NT2/D1 (cell line): ENCODE measurements around the gene UBR4.
"Not testable (repeated sequence)": the region's sequence is repeated elsewhere in the genome, so short reads cannot be mapped to it uniquely, and the experiment has no call there.

Experiments
- DNase-seq: peaks from one replicate; pipeline ENCODE4 v3.0.0-alpha.2; 2011; ENCODE audit warnings: low read depth, low spot score
- H3K27me3 ChIP-seq: 2 replicates; pipeline ENCODE4 v1.6.0; 2011; ENCODE audit warnings: mild to moderate bottlenecking; ENCODE audit not compliant: insufficient read length, insufficient read depth
- H3K36me3 ChIP-seq: 2 replicates; pipeline ENCODE4 v1.6.1; 2011; ENCODE audit warnings: mild to moderate bottlenecking, low read length, mixed read lengths; ENCODE audit not compliant: insufficient read depth, insufficient read length
- H3K4me1 ChIP-seq: 2 replicates; pipeline ENCODE4 v1.5.1; 2011; ENCODE audit not compliant: insufficient read depth, insufficient read length
- H3K4me3 ChIP-seq: 2 replicates; pipeline ENCODE4 v1.5.1; 2011; ENCODE audit warnings: low read depth; ENCODE audit not compliant: insufficient read length
- H3K9ac ChIP-seq: 2 replicates; pipeline ENCODE4 v1.6.0; 2011; ENCODE audit warnings: low read depth; ENCODE audit not compliant: insufficient read length
- H3K9me3 ChIP-seq: 2 replicates; pipeline ENCODE4 v1.5.1; 2011; ENCODE audit warnings: mild to moderate bottlenecking, low read length; ENCODE audit not compliant: insufficient read depth
- SUZ12 ChIP-seq: IDR thresholded peaks from 2 replicates; pipeline ENCODE4 v1.6.1; 2011; ENCODE audit not compliant: insufficient read length, insufficient read depth; ENCODE audit errors: extremely low read depth
- YY1 ChIP-seq: IDR thresholded peaks from 2 replicates; pipeline ENCODE4 v1.6.1; 2011; ENCODE audit not compliant: insufficient read length, insufficient read depth
- ZNF274 ChIP-seq: IDR thresholded peaks from 2 replicates; pipeline ENCODE4 v1.6.1; 2011; ENCODE audit warnings: mild to moderate bottlenecking, low read depth, low read length

UBR4 gene

DNA sequence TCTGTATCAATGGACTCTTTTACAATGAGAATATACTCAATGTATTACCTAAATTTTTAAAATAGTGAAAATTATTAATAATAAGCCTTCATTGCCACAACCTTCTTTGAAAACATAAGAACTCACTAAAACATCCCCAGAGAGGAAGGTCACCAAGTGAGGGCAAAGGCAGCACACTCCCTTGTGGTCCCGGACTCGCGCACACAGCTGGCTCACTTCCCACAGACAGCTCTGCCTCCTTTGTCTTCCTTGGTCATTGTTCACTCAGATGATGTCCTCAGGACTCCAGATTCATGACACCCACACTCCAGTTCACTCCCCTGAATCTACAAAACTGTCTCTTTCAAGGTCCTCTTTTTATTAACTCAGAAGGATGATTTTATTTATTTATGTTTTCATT lies 19.2 kb upstream of the UBR4 start:
- H3K36me3 ChIP-seq, result peaks cover 83% of the 10 kb centered on the region
- no peaks in the 10 kb centered on the region for H3K4me1 ChIP-seq
- no peak overlapping the region for H3K9ac ChIP-seq
- no peak for TF ChIP-seq YY1
- no peak for TF ChIP-seq SUZ12
- no peak for TF ChIP-seq ZNF274
- no peaks in the 10 kb centered on the region for H3K27me3 ChIP-seq
- no peak overlapping the region for H3K4me3 ChIP-seq
- no peak for DNase-seq
- no peaks in the 10 kb centered on the region for H3K9me3 ChIP-seq

DNA sequence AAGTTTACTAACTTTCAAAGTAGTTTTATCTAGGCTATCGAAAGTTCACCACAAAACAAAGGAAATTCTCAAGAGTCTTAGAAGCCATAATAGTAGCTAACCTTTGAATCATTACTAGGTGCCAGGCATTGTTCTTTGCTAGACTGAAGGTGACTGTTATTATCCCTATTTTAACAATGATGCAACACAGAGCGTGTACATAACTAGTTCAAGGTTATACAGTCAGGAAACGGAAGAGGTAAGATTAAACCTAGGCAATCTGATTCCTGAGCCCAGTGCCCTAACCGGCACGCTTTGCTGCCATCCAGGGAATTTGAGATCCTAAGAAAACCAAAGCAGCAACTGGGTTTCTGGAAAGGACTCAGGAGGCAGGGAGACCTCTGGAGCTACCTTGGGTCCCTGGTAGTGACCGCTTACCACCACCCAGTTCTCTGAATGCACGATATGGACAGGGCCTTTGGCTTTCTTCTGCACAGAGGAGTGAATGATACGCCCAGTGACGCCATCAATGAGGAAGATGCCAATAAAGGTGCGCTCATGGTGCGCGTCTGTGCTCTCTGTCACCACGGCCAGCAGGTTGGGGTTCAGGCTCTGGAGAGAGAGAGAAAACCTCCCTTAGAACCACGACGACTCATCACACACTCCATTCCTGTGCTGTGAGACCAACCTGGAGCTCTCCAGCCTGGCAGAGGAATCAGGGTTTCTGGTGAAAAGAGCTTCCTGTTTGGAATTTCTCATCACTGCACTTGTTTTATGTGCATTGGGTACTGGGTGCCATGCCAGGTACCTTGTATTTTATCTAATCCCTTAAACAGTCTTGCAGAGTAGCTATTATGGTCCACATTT lies 13.1 kb upstream of the UBR4 start:
- Histone ChIP-seq H3K4me3 (no peak overlapping the region), H3K36me3 (peaks cover 86% of the 10 kb centered on the region), H3K4me1 (no peaks in the 10 kb centered on the region), H3K27me3 (no peaks in the 10 kb centered on the region), H3K9me3 (no peaks in the 10 kb centered on the region), H3K9ac (no peak overlapping the region)
- TF ChIP-seq YY1 (no peak), SUZ12 (no peak), ZNF274 (no peak)
- DNase-seq, result no peak

DNA sequence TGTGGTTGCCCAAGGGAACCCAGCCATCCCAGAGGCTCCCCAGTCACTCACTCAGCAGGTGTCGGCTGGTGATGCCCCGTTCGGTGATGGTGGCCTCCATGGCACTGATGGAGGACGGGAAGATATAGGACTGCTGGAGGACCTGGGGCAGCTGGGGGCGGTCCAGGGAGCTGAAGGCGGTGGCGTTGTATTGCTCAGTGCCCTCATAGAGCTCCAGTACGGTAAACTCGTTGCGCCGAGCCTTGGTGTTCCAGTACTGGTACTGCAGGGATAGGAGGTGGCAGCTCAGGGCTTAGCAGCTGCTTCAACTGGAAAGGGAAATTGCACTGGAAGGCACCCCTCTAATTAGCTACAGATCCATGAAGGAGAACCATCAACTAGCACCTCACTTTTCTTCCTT lies 12.5 kb upstream of the UBR4 start:
- no peak for DNase-seq
- H3K36me3 ChIP-seq, result peaks cover 90% of the 10 kb centered on the region

DNA sequence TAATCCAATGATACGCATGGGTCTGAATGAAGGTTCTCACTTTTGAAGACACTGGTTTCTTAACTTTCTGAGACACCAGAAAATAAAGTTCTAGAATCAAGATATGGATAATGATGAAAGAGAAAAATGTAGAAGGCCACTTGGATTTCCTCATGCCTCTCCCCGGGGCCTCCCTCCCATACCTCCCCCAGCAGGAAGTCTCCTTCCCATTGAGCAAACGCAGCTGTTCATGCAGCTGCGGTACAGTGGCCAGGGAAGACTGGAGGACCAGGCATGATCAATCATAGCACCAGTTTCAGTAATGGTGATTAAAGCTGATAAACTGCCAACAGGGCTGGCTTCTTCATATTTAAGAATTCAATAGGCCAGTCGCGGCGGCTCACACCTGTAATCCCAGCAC lies 10.9 kb upstream of the UBR4 start:
- H3K4me3 ChIP-seq, result no peak overlapping the region
- H3K27me3 ChIP-seq, result no peaks in the 10 kb centered on the region
- H3K9me3 ChIP-seq, result no peaks in the 10 kb centered on the region
- peaks cover 91% of the 10 kb centered on the region for H3K36me3 ChIP-seq
- H3K4me1 ChIP-seq, result no peaks in the 10 kb centered on the region
- no peak overlapping the region for H3K9ac ChIP-seq
- DNase-seq, result no peak
- no peak for TF ChIP-seq YY1
- TF ChIP-seq ZNF274, result no peak
- no peak for TF ChIP-seq SUZ12

More for the DNA sequence above, 12.5 kb upstream of the UBR4 start:
- Histone ChIP-seq H3K4me1 (no peaks in the 10 kb centered on the region), H3K9me3 (no peaks in the 10 kb centered on the region), H3K4me3 (no peak overlapping the region), H3K27me3 (no peaks in the 10 kb centered on the region), H3K9ac (no peak overlapping the region)
- TF ChIP-seq YY1 (no peak), ZNF274 (no peak), SUZ12 (no peak)

DNA sequence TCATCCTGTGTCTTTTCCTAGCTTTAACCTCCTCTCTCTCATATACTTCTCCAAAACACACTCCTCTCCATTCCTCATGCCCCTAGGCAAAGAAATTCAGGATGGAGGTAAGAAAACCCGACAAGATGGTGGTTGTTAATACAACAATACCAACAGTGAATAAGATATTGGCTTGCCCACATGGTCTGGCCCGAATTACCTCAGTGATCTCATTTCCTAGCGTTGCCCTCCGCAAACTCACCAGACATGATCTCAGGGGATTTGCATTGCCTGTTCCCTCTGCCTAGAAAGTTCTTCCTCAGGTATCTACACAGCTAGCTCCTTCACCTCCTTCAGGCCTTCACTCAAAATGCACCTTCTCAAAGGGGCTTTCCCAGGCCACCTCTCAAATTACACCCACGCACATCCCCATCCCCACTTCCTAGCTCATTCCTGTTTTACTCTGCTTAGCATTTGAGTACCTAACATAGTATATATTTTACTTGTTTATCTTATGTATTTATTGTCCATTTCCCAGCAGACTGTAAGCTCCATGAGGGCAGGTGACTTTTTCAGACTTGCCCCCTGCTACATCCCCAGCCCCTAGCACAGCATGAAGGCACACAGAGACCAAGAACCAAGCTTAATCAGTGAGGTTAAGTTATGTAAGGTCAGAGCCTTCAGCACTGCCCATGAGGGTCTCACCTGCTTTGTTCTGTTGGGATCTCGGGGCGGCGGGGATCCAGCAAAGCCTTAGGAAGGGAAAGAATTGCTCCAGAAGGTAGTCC lies 10.2 kb upstream of the UBR4 start:
- no peak overlapping the region for H3K9ac ChIP-seq
- DNase-seq, result no peak
- no peaks in the 10 kb centered on the region for H3K4me1 ChIP-seq
- H3K27me3 ChIP-seq, result no peaks in the 10 kb centered on the region
- TF ChIP-seq ZNF274, result no peak
- no peak for TF ChIP-seq YY1
- no peak for TF ChIP-seq SUZ12
- no peaks in the 10 kb centered on the region for H3K9me3 ChIP-seq
- H3K36me3 ChIP-seq, result peaks cover 86% of the 10 kb centered on the region
- no peak overlapping the region for H3K4me3 ChIP-seq

DNA sequence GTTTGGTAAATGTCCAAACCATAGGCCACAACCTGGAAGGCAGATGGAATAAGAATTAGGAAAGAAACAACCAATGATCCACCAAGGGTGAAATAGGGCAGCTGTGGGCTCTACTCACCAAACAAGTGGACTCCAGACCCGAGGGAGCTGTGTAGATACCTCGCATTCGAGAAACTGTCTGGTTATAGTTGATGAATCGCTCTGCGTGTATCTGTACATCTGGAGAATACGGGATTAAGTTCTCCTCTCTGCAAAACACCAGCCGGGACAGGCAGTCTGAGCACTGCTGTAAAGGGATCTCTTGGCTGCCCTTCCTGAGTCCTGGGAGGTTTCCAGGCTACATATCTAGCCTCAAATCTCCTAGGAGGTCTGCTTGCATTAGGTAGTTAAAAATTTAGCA lies 9.4 kb upstream of the UBR4 start:
- no peak overlapping the region for H3K4me3 ChIP-seq
- no peaks in the 10 kb centered on the region for H3K27me3 ChIP-seq
- no peaks in the 10 kb centered on the region for H3K9me3 ChIP-seq
- peaks cover 89% of the 10 kb centered on the region for H3K36me3 ChIP-seq
- TF ChIP-seq SUZ12 (no peak), ZNF274 (no peak), YY1 (no peak)
- no peak for DNase-seq
- no peaks in the 10 kb centered on the region for H3K4me1 ChIP-seq
- H3K9ac ChIP-seq, result no peak overlapping the region

DNA sequence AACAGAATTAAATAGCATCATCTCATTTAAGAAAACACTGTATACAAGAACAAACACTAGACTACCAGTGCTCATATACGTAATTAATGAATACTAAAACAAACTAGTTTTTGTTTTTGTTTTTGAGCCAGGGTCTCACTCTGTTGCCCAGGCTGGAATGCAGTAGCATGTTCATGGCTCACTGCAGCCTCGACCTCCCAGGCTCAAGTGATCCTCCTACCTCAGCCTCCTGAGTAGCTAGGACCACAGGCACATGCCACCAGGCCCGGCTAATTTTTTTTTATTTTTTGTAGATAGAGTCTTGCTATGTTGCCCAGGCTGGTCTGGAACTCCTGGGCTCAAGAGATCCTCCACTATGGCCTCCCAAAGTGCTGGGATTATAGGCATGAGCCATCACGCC lies 6.5 kb upstream of the UBR4 start:
- not testable (repeated sequence) for H3K9me3 ChIP-seq, DNase-seq, H3K27me3 ChIP-seq, H3K9ac ChIP-seq, H3K4me3 ChIP-seq, H3K4me1 ChIP-seq
- peaks cover 84% of the 10 kb centered on the region for H3K36me3 ChIP-seq
